GM20000 (cell line): ENCODE measurements around the gene TJAP1.

ENCODE experiments used
- DNase-seq: peaks from one replicate; pipeline ENCODE4 v3.0.0; 2012; ENCODE audit warnings: low spot score
- CTCF ChIP-seq: IDR thresholded peaks from 2 replicates; pipeline ENCODE4 v1.5.1; 2012; ENCODE audit warnings: mild to moderate bottlenecking, control low read depth; ENCODE audit errors: extremely low read depth, missing control alignments

The TJAP1 gene

GRCh38 chr6:43469947-43470346 lies 7.4 kb upstream of the TJAP1 start:
- TF ChIP-seq CTCF = no peak
- DNase-seq = no peak

DNA sequence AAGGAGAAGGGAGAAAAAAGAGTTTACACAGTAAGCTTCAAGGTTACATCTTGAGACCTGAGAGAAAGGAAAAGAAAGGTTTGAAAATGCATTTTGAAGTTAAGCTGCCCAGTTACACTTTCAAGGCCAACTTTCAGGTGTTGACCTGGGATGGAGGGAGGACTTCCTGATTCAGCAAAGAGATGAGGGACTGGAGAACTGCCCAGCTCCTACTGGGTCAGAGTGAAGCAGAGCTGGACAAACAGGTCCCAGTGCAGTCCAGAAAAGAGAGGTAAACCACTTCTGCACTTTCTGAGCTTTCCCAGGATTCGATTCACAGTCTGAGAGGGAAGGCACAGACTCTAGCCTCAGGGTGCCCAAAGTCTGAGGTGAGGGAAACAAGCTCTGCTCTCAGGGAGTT lies 6.0 kb upstream of the TJAP1 start:
- no peak for DNase-seq
- TF ChIP-seq CTCF = no peak

DNA sequence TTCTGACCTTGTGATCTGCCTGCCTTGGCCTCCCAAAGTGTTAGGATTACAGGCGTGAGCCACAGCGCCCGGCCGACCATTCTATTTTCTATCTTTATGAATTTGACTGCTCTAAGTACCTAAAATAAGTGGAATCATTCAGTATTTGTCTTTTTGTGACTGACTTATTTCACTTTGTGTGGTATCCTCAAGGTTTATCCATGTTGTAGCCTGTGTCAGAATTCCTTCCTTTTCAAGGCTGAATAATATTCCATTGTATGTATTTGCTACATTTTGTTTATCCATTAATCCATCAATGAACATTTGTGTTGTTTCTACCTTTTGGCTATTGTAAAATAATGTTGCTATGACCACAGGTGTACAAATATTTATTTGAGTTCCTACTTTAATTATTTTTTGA lies 4.9 kb upstream of the TJAP1 start:
- no peak for DNase-seq
- TF ChIP-seq CTCF = no peak

DNA sequence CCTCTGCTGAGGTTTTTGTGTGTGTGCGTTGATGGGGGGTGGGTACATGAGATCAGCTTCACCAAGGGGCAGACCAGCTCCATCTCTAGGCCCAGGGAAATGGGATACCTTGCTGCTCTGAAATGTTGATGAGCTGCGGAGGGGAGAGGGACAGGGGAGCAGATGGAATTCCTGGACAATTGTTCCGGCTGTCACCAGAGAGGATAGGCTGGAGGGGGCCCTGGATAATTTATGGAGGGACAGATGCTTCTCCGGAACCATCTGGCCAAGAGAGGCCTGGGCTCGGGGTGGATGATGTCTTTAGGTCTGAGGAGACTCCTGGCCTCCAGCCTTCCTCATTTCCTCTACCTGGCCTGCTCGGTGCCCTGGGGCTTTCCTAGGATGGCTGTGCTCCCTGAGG lies 1.9 kb upstream of the TJAP1 start:
- no peak for TF ChIP-seq CTCF
- DNase-seq = no peak

GRCh38 chr6:43476746-43477145 lies 624 bp upstream of the TJAP1 start:
- TF ChIP-seq CTCF = no peak
- DNase-seq = no peak

GRCh38 chr6:43478008-43478372 lies 620 bp downstream of the TJAP1 start:
- no peak for TF ChIP-seq CTCF
- DNase-seq = no peak

DNA sequence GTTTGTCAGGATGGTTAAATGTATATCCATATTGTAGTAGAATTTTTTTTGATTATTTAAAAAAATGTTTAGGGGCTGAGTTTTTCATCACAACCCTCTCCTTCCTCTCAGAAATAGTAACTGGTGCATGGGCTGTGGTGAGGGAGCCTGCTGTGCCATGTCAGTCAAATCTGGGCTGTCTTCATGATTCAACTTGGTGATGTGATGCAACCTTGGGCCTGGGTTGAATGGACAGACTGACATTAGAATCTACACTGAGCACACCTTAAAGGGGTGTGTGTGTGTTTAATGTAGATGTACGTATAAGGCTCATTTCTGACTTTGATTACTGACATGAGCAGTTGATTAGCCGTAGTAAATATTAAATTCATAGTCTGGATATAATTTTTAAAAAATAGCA lies 3.7 kb downstream of the TJAP1 start:
- no peak for TF ChIP-seq CTCF
- DNase-seq = no peak
